Mesodermal cell (in vitro differentiated cells): ENCODE results near the gene SBNO1.
A peak's percentile ranks its signal among the peaks of the same experiment; 100 is the strongest.
"Not testable (repeated sequence)": the region's sequence is repeated elsewhere in the genome, so short reads cannot be mapped to it uniquely, and the experiment has no call there.

Experiments used
- H3K27ac ChIP-seq: 2 replicates; pipeline ENCODE4 v1.7.0; 2013; ENCODE audit warnings: mild to moderate bottlenecking, low read depth, low read length, moderate library complexity; ENCODE audit not compliant: severe bottlenecking
- H3K36me3 ChIP-seq: 2 replicates; pipeline ENCODE4 v1.7.1; 2013; ENCODE audit warnings: mild to moderate bottlenecking, low read length, moderate library complexity; ENCODE audit not compliant: control insufficient read depth, insufficient read depth
- H3K4me1 ChIP-seq: one replicate; pipeline ENCODE4 v1.7.1; 2013; ENCODE audit warnings: mild to moderate bottlenecking, low read length; ENCODE audit not compliant: insufficient read depth, control insufficient read depth, poor library complexity, severe bottlenecking
- H3K4me3 ChIP-seq: 2 replicates; pipeline ENCODE4 v1.7.0; 2013; ENCODE audit warnings: low read length, control low read depth, mild to moderate bottlenecking; ENCODE audit not compliant: insufficient read depth, poor library complexity, severe bottlenecking; ENCODE audit errors: extremely low read depth
- H3K9me3 ChIP-seq: 2 replicates; pipeline ENCODE4 v1.7.1; 2013; ENCODE audit warnings: mild to moderate bottlenecking, low read length, moderate library complexity; ENCODE audit not compliant: control insufficient read depth
- WGBS, 2 experiments: methylation state at CpG; one replicate each; pipeline ENCODE4 v1.1.5; 2013; ENCODE audit warnings: missing lambda C conversion rate in 2 of 2; ENCODE audit not compliant: insufficient coverage in 2 of 2; 5-methylcytosine and 5-hydroxymethylcytosine counted together

The SBNO1 gene

GRCh38 chr12:123368431-123368830, 3.8 kb upstream of the SBNO1 start:
- not testable (repeated sequence) for H3K36me3 ChIP-seq, H3K4me3 ChIP-seq, H3K4me1 ChIP-seq, H3K9me3 ChIP-seq, H3K27ac ChIP-seq
- WGBS, 2 experiments: 89 to 98% methylated on average over 3 to 5 of the region's 7 CpGs

- peaks cover 7% of the 10 kb centered on the region for H3K4me1 ChIP-seq
- whole genome bisulfite sequencing, 2 experiments: 98 to 100% methylated on average over 4 of the region's 4 CpGs
- no peak overlapping the region for H3K27ac ChIP-seq
- no peak overlapping the region for H3K4me3 ChIP-seq
- no peaks in the 10 kb centered on the region for H3K36me3 ChIP-seq
- no peaks in the 10 kb centered on the region for H3K9me3 ChIP-seq
These were observed 2.9 kb upstream of the SBNO1 start for GRCh38 chr12:123367511-123367910.

GRCh38 chr12:123365025-123365917, 624 bp upstream of the SBNO1 start:
- WGBS, 2 experiments: 1% methylated on average over 35 to 42 of the region's 61 CpGs

GRCh38 chr12:123363740-123364531, 711 bp downstream of the SBNO1 start:
- H3K4me1 ChIP-seq: peaks cover 7% of the 10 kb centered on the region
- peaks cover 19% of the 10 kb centered on the region for H3K36me3 ChIP-seq
- 0 to 1% methylated on average over 45 to 62 of the region's 62 CpGs for WGBS, 2 experiments
- H3K4me3 ChIP-seq: peak overlapping the region; percentile 98
- H3K9me3 ChIP-seq: no peaks in the 10 kb centered on the region
- peak overlapping the region; percentile 81 for H3K27ac ChIP-seq

More at GRCh38 chr12:123365025-123365917, 624 bp upstream of the SBNO1 start:
- H3K4me3 ChIP-seq: peak overlapping the region; percentile 98
- peak overlapping the region; percentile 95 for H3K27ac ChIP-seq
- H3K9me3 ChIP-seq: no peaks in the 10 kb centered on the region
- peaks cover 8% of the 10 kb centered on the region for H3K36me3 ChIP-seq
- peaks cover 7% of the 10 kb centered on the region for H3K4me1 ChIP-seq

GRCh38 chr12:123363390-123363739, 1.3 kb downstream of the SBNO1 start:
- Histone ChIP-seq H3K9me3 (no peaks in the 10 kb centered on the region), H3K27ac (no peak overlapping the region), H3K36me3 (peaks cover 22% of the 10 kb centered on the region), H3K4me1 (peaks cover 10% of the 10 kb centered on the region), H3K4me3 (peak overlapping the region; percentile 98)
- WGBS, 2 experiments: 0 to 10% methylated on average over 2 to 7 of the region's 9 CpGs

- Histone ChIP-seq H3K9me3 (no peaks in the 10 kb centered on the region), H3K4me3 (no peak overlapping the region), H3K4me1 (peaks cover 14% of the 10 kb centered on the region), H3K36me3 (peaks cover 36% of the 10 kb centered on the region), H3K27ac (no peak overlapping the region)
- whole genome bisulfite sequencing, 2 experiments: 71 to 100% methylated on average over 1 of the region's 1 CpG
These were observed 6.6 kb downstream of the SBNO1 start for GRCh38 chr12:123358035-123358434.

GRCh38 chr12:123356159-123356670, 8.4 kb downstream of the SBNO1 start:
- Histone ChIP-seq H3K36me3 (peaks cover 45% of the 10 kb centered on the region), H3K4me1 (peaks cover 10% of the 10 kb centered on the region), H3K9me3 (no peaks in the 10 kb centered on the region), H3K4me3 (no peak overlapping the region), H3K27ac (no peak overlapping the region)
- 97 to 98% methylated on average over 5 to 6 of the region's 7 CpGs for WGBS, 2 experiments

GRCh38 chr12:123354600-123354999, 10.0 kb downstream of the SBNO1 start:
- Histone ChIP-seq H3K27ac (no peak overlapping the region), H3K4me3 (no peak overlapping the region), H3K9me3 (no peaks in the 10 kb centered on the region), H3K36me3 (peaks cover 42% of the 10 kb centered on the region), H3K4me1 (peaks cover 10% of the 10 kb centered on the region)
- WGBS, 2 experiments: 86 to 100% methylated on average over 1 of the region's 2 CpGs

- no peaks in the 10 kb centered on the region for H3K4me1 ChIP-seq
- H3K36me3 ChIP-seq: peaks cover 55% of the 10 kb centered on the region
- H3K27ac ChIP-seq: no peak overlapping the region
- WGBS, 2 experiments: 100% methylated on average over 1 to 2 of the region's 2 CpGs
- no peaks in the 10 kb centered on the region for H3K9me3 ChIP-seq
- H3K4me3 ChIP-seq: no peak overlapping the region
These were observed 13.3 kb downstream of the SBNO1 start for GRCh38 chr12:123351349-123351748.

GRCh38 chr12:123346946-123347345, 17.7 kb downstream of the SBNO1 start:
- peaks cover 82% of the 10 kb centered on the region for H3K36me3 ChIP-seq
- H3K4me3 ChIP-seq: no peak overlapping the region
- H3K27ac ChIP-seq: no peak overlapping the region
- no peaks in the 10 kb centered on the region for H3K9me3 ChIP-seq
- WGBS, 2 experiments: 94 to 100% methylated on average over 4 to 5 of the region's 12 CpGs
- H3K4me1 ChIP-seq: no peaks in the 10 kb centered on the region
